Measurements from ENCODE around the gene TP53BP2.

Gene TP53BP2

DNA sequence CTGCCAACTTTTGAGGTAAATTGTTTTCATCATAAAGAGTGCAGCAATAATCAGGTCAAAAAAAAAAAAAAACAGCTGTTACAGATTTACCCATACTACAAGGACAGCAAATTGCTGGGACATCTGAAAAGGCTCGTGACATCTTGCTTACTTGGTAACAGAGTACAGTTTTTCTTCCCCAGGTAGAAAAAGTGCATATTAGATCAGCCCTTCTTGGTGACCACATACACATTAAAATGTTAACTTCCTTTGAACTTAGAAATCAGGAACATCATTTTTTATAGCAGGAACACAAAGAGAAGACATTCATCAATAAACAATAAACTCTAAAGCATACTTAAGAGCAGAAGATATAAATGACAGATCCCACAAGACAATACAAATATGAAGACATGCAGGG, 16.1 kb downstream of the TP53BP2 start:
- no peak for DNase-seq (ENCODE audit: low read depth)
- no peak overlapping the region for H3K4me3 ChIP-seq (ENCODE audit: low read length)
- TF ChIP-seq, protein P1, sequence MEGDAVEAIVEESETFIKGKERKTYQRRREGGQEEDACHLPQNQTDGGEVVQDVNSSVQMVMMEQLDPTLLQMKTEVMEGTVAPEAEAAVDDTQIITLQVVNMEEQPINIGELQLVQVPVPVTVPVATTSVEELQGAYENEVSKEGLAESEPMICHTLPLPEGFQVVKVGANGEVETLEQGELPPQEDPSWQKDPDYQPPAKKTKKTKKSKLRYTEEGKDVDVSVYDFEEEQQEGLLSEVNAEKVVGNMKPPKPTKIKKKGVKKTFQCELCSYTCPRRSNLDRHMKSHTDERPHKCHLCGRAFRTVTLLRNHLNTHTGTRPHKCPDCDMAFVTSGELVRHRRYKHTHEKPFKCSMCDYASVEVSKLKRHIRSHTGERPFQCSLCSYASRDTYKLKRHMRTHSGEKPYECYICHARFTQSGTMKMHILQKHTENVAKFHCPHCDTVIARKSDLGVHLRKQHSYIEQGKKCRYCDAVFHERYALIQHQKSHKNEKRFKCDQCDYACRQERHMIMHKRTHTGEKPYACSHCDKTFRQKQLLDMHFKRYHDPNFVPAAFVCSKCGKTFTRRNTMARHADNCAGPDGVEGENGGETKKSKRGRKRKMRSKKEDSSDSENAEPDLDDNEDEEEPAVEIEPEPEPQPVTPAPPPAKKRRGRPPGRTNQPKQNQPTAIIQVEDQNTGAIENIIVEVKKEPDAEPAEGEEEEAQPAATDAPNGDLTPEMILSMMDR (IDR thresholded peaks at IDR 0.05; ENCODE audit: insufficient read depth, low read depth, low read length, missing control alignments) = no peak

DNA sequence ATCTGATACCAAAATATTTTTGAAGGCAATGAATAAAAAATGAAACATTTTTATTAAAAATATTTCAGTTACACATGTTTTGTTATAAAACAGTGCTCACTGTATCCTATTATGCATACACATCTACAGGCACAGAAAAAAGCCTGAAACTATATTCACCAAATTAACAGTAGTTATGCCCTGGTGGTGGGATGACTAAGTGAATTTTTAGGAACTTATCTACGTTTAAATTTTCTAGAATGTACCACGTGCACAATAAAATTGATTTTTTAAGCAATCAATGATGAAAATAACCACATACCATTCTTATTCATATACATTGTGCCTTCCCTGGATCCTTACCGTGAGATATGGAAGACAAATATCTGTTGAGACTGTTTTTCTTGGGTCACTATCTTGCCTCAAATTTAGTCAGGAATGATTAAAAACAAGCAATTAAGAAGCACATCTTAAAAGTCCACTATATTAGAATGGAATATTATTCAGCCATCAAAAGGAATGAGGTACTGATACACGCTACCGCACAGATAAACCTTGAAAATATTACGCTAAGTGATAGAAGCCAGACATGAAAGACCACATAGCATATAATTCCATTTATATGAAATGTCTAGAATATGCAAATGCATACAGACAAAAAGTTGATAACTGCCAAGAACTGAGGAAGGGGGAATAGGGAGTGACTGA, 17.4 kb downstream of the TP53BP2 start:
- TF ChIP-seq, protein P1 (IDR thresholded peaks at IDR 0.05; ENCODE audit: insufficient read depth, low read depth, low read length, missing control alignments) = no peak
- no peak for DNase-seq (ENCODE audit: low read depth)
- H3K4me3 ChIP-seq (ENCODE audit: low read length) = no peak overlapping the region

DNA sequence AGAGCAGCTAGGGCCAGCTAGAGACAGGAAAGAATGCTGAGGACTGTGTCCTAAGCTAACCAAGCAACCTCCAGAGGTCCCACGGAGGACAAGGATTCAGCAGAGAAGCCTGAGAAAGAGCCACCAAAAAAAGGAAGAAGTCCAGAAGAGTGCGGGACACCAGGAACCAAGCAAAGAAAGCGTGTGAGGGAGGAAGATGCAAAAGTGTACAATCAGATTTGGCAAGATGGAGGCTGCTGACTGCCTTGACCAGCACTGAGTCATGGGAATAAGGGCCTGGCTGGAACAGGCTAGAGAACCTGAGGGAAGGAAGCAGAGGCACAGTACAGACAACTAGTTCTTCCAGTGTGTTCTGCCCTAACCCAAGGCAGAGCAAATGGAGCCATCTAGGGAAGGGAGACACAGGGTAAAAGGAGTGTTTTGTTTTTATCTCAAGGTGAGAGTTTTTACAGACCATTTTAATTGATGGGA, 18.5 kb downstream of the TP53BP2 start:
- peak; percentile 77 for DNase-seq (ENCODE audit: low read depth)
- H3K4me3 ChIP-seq (ENCODE audit: low read length) = no peak overlapping the region
- TF ChIP-seq, protein P1 (IDR thresholded peaks at IDR 0.05; ENCODE audit: insufficient read depth, low read depth, low read length, missing control alignments) = no peak

DNA sequence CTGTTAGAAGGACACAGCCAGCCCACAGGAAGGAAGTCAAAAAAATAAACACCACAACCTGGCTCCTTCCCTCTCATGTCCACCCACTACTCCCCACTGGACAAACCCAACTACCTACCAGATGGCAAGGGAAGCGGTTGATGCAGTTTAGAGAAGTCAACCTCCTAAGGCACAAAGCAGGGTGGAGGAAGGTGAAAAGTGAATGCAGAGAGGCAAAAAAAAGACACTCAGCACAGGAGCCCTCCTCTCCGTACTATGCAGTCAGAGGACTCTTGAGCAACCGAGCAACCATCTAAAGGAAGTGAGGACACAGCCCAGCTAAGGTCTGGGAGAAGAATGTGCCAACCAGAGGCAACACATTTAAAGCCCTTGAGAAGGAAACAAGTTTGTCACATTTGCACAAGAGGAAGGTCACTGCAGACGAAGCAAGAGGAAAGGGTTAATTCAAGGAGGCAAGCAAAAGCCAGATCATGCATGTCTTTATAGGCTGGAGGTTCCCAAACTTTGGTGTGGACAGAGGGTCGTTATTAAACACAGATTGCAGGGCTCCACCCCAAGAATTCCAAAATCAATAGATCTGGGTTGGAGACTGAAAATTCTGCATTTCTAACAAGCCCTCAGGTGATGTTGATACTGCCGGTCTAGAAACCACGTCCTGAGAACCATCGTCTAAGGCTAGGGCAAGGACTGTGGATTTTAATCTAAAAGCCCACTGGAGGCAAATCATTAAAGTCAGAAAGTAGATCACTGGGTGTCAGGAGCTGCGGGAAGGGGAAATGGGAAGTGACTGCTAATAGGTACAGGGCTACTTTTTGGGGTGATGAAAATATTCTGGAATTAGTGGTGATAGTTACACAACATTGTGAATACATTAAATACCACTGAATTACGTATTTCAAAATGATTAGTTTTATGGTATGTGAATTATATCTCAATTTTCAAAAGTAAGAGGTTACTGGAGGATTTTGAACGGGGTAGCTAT, 19.7 kb downstream of the TP53BP2 start:
- DNase-seq (ENCODE audit: low read depth) = no peak
- TF ChIP-seq, protein P1 (IDR thresholded peaks at IDR 0.05; ENCODE audit: insufficient read depth, low read depth, low read length, missing control alignments) = no peak
- H3K4me3 ChIP-seq (ENCODE audit: low read length) = no peak overlapping the region

DNA sequence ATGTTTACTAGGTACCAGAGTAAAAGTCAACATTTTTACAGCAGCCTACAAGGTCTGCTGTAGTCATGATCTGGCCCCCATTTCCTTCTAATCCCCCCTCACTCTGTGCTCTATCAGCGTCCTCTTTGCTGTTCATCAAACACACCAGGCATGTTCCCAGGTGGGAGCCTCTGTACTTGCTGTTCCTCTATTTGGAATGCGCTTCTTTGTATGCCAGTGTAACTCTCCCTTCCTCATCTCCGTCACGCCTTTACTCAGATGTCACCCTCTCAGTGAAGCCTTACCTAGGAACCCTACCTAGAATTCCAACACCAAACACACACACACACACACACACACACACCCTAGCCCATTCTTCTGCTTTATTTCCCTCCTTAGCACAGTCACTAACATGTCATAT, 21.0 kb downstream of the TP53BP2 start:
- TF ChIP-seq, protein P1 (IDR thresholded peaks at IDR 0.05; ENCODE audit: insufficient read depth, low read depth, low read length, missing control alignments) = no peak

DNA sequence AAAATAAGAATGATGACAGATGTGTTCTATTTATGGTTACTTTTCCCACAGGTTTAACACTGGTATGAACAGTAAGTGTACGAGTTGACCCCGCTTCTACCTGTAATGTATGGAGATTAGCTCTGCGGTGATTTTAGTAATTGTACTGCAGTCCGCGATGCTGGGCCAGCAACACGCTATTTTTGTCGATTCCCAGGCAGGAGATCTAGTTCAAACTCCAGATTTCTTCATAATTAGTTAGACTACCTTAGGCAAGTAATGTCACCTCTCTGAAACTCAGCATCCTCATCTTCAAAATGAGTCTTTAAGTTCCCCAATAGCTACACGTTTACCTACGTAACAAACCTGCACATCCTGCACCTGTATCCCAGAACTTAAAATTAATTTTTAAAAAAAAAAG, 21.5 kb downstream of the TP53BP2 start:
- H3K4me3 ChIP-seq (ENCODE audit: low read length) = no peak overlapping the region
- no peak for DNase-seq (ENCODE audit: low read depth)
- TF ChIP-seq, protein P1 (IDR thresholded peaks at IDR 0.05; ENCODE audit: insufficient read depth, low read depth, low read length, missing control alignments) = no peak

More for the DNA sequence above, 21.0 kb downstream of the TP53BP2 start:
- no peak for DNase-seq (ENCODE audit: low read depth)
- H3K4me3 ChIP-seq (ENCODE audit: low read length) = no peak overlapping the region
